B cell (primary cell): ENCODE measurements around the gene CARMIL3.

Source experiments
- CTCF ChIP-seq: fragments of 200-600 bp; IDR thresholded peaks from one replicate; pipeline ENCODE4 v1.8.0; 2022; ENCODE audit warnings: antibody characterized with exemption, mild to moderate bottlenecking
- EZH2 ChIP-seq: IDR thresholded peaks from 2 replicates; pipeline ENCODE4 v1.6.1; 2012; ENCODE audit warnings: borderline replicate concordance, low read depth, mild to moderate bottlenecking, moderate library complexity, low read length; ENCODE audit not compliant: insufficient read depth, poor library complexity, severe bottlenecking

DNA sequence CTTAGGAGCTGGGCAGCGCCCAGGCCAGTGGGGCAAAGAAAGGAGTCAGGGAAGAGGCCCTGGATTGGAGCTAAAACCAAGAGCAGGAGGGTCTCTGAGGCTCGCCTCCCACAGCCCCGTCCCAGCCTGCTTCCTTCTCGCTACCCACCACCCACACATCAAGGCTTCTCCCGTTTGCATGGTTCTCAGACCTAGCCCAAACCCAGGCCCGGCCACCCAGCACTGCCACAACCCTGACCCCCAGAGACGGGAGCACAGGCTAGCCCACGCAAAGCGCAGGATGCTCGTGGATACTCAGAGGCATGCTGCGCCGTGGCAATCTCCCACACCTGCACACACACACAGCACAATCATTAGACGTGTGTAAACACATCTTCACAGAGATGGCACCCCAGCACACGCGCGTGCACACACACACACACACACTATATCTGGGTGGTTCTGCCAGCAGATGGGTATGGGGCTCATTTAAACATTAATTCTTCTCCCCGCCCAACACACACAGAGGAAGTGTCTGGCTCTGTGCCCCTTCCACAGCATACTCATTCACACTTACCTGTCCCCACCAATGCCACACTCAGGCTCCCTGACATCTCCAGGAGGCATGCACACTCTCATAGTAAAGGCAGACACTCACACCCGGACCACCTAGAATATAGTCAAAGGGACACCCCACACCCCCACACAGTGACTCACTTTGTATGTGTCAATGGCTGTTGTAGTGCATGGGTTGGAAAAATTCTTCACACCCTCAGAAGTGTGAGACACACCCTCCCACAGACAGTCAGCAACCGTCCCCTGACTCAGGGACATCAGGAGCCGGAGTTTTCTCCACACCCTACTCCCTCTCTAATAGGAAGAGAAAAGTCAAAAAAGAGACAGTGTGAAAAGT lies 1.1 kb downstream of the CARMIL3 start:
- TF ChIP-seq CTCF (no peak), EZH2 (no peak)
